ENCODE results near the gene GTF2H4. TPM values are rescaled to one million over a fixed set of nuclear protein-coding genes. Genes with fewer than 3 reads are reported as not detected.
A peak's percentile ranks its signal among the peaks of the same experiment; 100 is the strongest.

GTF2H4 gene
- total RNA-seq, 1 donor, result 10.9 TPM

DNA sequence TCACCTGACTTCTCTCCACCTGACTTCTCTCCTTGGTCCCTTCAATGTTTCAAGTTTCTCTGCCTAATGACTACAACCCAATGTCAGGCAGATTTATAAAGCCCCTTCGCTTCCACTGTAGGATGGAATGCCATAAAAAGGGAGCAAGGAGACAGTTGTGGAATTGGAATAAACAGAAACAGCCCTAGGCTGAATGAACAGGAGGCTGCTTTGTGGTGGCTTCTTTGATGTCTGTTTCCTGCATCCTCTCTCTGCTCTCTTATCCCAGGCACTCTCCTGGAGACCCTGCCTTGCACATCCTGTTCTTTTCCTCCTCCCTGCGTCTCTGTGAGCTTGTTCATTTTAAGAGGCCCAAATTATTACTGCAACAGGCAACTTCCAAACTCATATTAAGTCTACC, 49.7 kb downstream of the GTF2H4 start:
- H2AFZ ChIP-seq (ENCODE audit: low read length), result no peak overlapping the region
- H3K4me2 ChIP-seq (ENCODE audit: insufficient read depth, low read length), result no peak overlapping the region
- no peaks in the 10 kb centered on the region for H4K20me1 ChIP-seq (ENCODE audit: insufficient read depth, low read length)
- H3K27me3 ChIP-seq (ENCODE audit: insufficient read depth, low read length), result peaks cover 21% of the 10 kb centered on the region
- no peak overlapping the region for H3K4me3 ChIP-seq (ENCODE audit: insufficient read depth, low read length)
- H3K4me1 ChIP-seq (ENCODE audit: insufficient read depth, low read length), result peaks cover 17% of the 10 kb centered on the region
- H3K9me3 ChIP-seq (ENCODE audit: low read depth, low read length), result no peaks in the 10 kb centered on the region
- DNase-seq (ENCODE audit: insufficient read length, low spot score, missing footprints), result no peak
- H3K36me3 ChIP-seq (ENCODE audit: insufficient read depth, low read length), result no peaks in the 10 kb centered on the region
- H3K79me2 ChIP-seq (ENCODE audit: insufficient read depth, low read length), result no peaks in the 10 kb centered on the region
- TF ChIP-seq CTCF (IDR thresholded peaks at IDR 0.05; ENCODE audit: extremely low read depth, low read depth, low read length), result no peak
- no peak overlapping the region for H3K27ac ChIP-seq (ENCODE audit: low read depth, low read length)

DNA sequence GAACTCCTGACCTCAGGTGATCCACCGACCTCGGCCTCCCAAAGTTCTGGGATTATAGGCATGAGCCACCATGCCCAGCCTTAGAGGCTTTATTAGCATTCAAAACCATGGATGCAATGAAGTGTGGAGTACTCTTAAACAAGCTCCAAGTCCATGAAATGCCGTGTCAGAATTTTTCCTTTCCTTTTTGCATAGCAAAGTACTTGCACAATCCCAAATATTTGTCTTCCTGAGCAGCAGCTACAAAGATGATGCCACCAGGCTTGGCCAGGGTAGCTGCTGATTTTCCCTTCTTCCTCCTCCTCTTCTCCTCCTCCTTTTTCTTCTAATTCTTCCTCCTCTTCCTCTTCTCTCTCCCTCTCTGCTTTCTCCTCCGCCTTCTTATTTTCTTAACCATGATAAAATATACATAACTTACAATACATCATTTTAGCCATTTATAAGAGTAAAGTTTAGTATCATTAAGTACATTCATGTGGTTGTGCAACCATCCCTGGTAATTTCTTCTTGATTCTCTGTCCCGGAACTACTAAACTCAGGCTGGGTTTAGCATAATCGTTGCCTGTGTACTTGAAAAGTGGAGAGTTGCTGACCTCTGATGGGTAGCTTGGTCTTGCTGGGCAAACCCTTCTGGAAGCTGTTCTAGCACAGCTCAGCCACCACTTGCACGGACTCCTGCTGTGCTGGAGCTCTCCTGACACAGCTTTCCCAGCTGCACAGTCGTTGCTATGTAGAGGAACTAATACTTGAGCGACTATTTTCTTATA, 53.1 kb downstream of the GTF2H4 start:
- Histone ChIP-seq H2AFZ (ENCODE audit: low read length) (no peak overlapping the region), H3K4me1 (ENCODE audit: insufficient read depth, low read length) (peaks cover 5% of the 10 kb centered on the region), H3K27ac (ENCODE audit: low read depth, low read length) (no peak overlapping the region), H3K9me3 (ENCODE audit: low read depth, low read length) (no peaks in the 10 kb centered on the region), H3K79me2 (ENCODE audit: insufficient read depth, low read length) (no peaks in the 10 kb centered on the region), H3K4me3 (ENCODE audit: insufficient read depth, low read length) (no peak overlapping the region), H4K20me1 (ENCODE audit: insufficient read depth, low read length) (no peaks in the 10 kb centered on the region), H3K4me2 (ENCODE audit: insufficient read depth, low read length) (peak overlapping the region; percentile 15), H3K36me3 (ENCODE audit: insufficient read depth, low read length) (no peaks in the 10 kb centered on the region), H3K27me3 (ENCODE audit: insufficient read depth, low read length) (peaks cover 4% of the 10 kb centered on the region)
- no peak for TF ChIP-seq CTCF (IDR thresholded peaks at IDR 0.05; ENCODE audit: extremely low read depth, low read depth, low read length)
- DNase-seq (ENCODE audit: insufficient read length, low spot score, missing footprints), result no peak

DNA sequence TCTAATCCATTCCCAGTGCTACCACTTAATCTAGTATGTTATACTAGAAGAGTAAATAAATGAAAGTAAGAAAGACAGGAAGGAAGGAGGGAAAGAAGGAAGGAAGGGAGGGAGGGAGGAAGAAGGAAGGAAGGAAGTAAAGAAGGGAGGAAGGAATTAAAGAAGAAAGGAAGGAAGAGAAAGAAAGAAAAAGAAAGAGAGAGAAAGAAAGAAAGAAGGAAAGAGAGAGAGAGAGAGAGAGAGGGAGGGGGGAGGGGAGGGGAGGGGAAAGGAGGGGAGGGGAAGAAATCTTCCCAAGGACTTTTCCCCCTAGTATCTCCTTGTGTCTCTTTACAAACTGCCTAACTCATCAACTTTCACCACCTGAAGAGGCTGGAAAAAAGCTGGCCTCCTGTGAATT, 54.7 kb downstream of the GTF2H4 start:
- Histone ChIP-seq H2AFZ (ENCODE audit: low read length) (no peak overlapping the region), H4K20me1 (ENCODE audit: insufficient read depth, low read length) (no peaks in the 10 kb centered on the region), H3K4me1 (ENCODE audit: insufficient read depth, low read length) (peaks cover 2% of the 10 kb centered on the region), H3K4me3 (ENCODE audit: insufficient read depth, low read length) (no peak overlapping the region), H3K9me3 (ENCODE audit: low read depth, low read length) (no peaks in the 10 kb centered on the region), H3K4me2 (ENCODE audit: insufficient read depth, low read length) (no peak overlapping the region), H3K27me3 (ENCODE audit: insufficient read depth, low read length) (no peaks in the 10 kb centered on the region), H3K79me2 (ENCODE audit: insufficient read depth, low read length) (no peaks in the 10 kb centered on the region), H3K27ac (ENCODE audit: low read depth, low read length) (no peak overlapping the region), H3K36me3 (ENCODE audit: insufficient read depth, low read length) (no peaks in the 10 kb centered on the region)
- no peak for TF ChIP-seq CTCF (IDR thresholded peaks at IDR 0.05; ENCODE audit: extremely low read depth, low read depth, low read length)
- no peak for DNase-seq (ENCODE audit: insufficient read length, low spot score, missing footprints)

DNA sequence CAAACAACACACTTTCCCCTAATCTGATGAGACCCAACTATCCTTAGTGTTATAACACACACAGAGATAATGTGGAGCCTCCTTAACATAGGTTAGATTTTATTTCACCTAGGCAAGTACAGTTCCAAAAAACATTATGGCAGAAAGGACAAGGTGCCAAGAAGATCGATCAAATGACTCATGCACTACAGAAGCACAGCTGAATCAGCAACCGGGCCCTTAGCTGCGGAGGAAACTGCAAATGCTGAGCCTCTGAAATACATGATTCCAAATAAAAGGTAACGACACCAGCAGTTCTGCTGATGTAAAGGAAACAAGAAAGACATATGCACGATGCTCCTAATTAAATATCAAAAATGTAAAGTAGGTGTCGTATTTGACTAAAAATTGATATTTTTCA, 55.6 kb downstream of the GTF2H4 start:
- Histone ChIP-seq H3K9me3 (ENCODE audit: low read depth, low read length) (no peaks in the 10 kb centered on the region), H3K4me3 (ENCODE audit: insufficient read depth, low read length) (no peak overlapping the region), H3K36me3 (ENCODE audit: insufficient read depth, low read length) (no peaks in the 10 kb centered on the region), H3K4me1 (ENCODE audit: insufficient read depth, low read length) (peaks cover 2% of the 10 kb centered on the region), H3K4me2 (ENCODE audit: insufficient read depth, low read length) (no peak overlapping the region), H2AFZ (ENCODE audit: low read length) (no peak overlapping the region), H3K79me2 (ENCODE audit: insufficient read depth, low read length) (no peaks in the 10 kb centered on the region), H3K27ac (ENCODE audit: low read depth, low read length) (no peak overlapping the region), H4K20me1 (ENCODE audit: insufficient read depth, low read length) (no peaks in the 10 kb centered on the region), H3K27me3 (ENCODE audit: insufficient read depth, low read length) (no peaks in the 10 kb centered on the region)
- DNase-seq (ENCODE audit: insufficient read length, low spot score, missing footprints), result peak; percentile 31
- TF ChIP-seq CTCF (IDR thresholded peaks at IDR 0.05; ENCODE audit: extremely low read depth, low read depth, low read length), result no peak

Small RNA genes lying within 50 kb of the gene (small RNA-seq; reads per million reads assigned to genes)
- gene RF00019, result not detected

Other genes starting within 250 kb of the GTF2H4 start
- 25.6 and 26.1 TPM in 2 replicates for gene DHX16, start 235.2 kb upstream of the GTF2H4 start, total RNA-seq
- 62.6 and 63.9 TPM in 2 replicates for gene PPP1R18, start 221.6 kb upstream of the GTF2H4 start, total RNA-seq
- gene NRM, start 217.2 kb upstream of the GTF2H4 start, total RNA-seq, result 2.9 and 3.3 TPM in 2 replicates
- gene MDC1, start 190.9 kb upstream of the GTF2H4 start, total RNA-seq, result 5.1 and 5.3 TPM in 2 replicates
- gene TUBB, start 187.9 kb upstream of the GTF2H4 start, total RNA-seq, result 509 and 605 TPM in 2 replicates
- gene FLOT1, start 165.5 kb upstream of the GTF2H4 start, total RNA-seq, result 101 and 114 TPM in 2 replicates
- gene IER3, start 163.7 kb upstream of the GTF2H4 start, total RNA-seq, result 29.5 and 54.6 TPM in 2 replicates
- gene DDR1, start 23.7 kb upstream of the GTF2H4 start, total RNA-seq, result 13.0 and 22.4 TPM in 2 replicates
- 14.5 and 15.6 TPM in 2 replicates for gene VARS2, start 6.0 kb downstream of the GTF2H4 start, total RNA-seq
- gene SFTA2, start 24.0 kb downstream of the GTF2H4 start, total RNA-seq, result not detected in 2 replicates
- not detected in 2 replicates for gene MUCL3, start 32.8 kb downstream of the GTF2H4 start, total RNA-seq
- gene MUC21, start 75.5 kb downstream of the GTF2H4 start, total RNA-seq, result not detected in 2 replicates
- not detected in 2 replicates for gene MUC22, start 102.3 kb downstream of the GTF2H4 start, total RNA-seq
- gene C6orf15, start 204.4 kb downstream of the GTF2H4 start, total RNA-seq, result not detected in 2 replicates
- gene PSORS1C1, start 206.6 kb downstream of the GTF2H4 start, total RNA-seq, result 1.2 and 2.2 TPM in 2 replicates
- not detected in 2 replicates for gene CDSN, start 212.2 kb downstream of the GTF2H4 start, total RNA-seq
- not detected in 2 replicates for gene PSORS1C2, start 230.9 kb downstream of the GTF2H4 start, total RNA-seq
- 13.6 and 14.1 TPM in 2 replicates for gene CCHCR1, start 249.6 kb downstream of the GTF2H4 start, total RNA-seq